ENCODE data around the gene CKAP4. TPM values are rescaled to one million over a fixed set of nuclear protein-coding genes. Genes with fewer than 3 reads are reported as not detected.

The CKAP4 gene
- total RNA-seq, 1 experiment from 2014 or later = 62.4 TPM

DNA sequence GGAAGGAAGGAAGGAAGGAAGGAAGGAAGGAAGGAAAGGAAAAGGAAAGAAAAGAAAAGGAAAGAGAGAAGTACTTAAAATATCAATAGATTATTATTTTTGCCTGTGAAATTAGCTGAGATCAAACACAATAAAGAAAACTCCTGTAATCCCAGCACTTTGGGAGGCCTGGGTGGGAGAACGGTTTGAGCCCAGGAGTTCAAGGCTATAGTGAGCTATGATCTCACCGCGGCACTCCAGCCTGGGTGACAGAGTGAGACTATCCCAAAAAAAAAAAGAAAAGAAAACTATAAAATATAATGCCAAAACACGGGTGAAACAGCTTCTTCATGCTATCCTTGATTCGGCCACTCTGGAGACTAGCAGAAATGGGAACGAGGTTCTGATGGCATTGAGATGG, 26.2 kb upstream of the CKAP4 start:
- Histone ChIP-seq H4K91ac (ENCODE audit: insufficient read length, low read depth, low read length) (no peak overlapping the region), H3K23me2 (ENCODE audit: insufficient read length, low read depth, low read length, poor library complexity, severe bottlenecking) (no peaks in the 10 kb centered on the region), H3K9me3 (ENCODE audit: control insufficient read depth, low read depth, low read length) (no peaks in the 10 kb centered on the region), H3K56ac (ENCODE audit: insufficient read length, low read depth, low read length) (no peak overlapping the region), H2BK12ac (ENCODE audit: insufficient read length, low read depth, low read length) (no peak overlapping the region), H3K27me3 (ENCODE audit: insufficient read depth, low read length) (no peaks in the 10 kb centered on the region), H2AK5ac (ENCODE audit: insufficient read length, low read length) (no peak overlapping the region), H3K14ac (ENCODE audit: insufficient read depth, low read length) (no peak overlapping the region), H3K79me2 (ENCODE audit: insufficient read depth, low read length) (no peaks in the 10 kb centered on the region), H2BK120ac (ENCODE audit: low read depth, low read length, poor library complexity, severe bottlenecking) (no peak overlapping the region), H3K79me1 (ENCODE audit: insufficient read depth, low read depth, low read length, poor library complexity, severe bottlenecking) (no peaks in the 10 kb centered on the region), H3K4ac (ENCODE audit: low read depth, low read length) (no peak overlapping the region), H3T11ph (ENCODE audit: low read length) (no peak overlapping the region), H4K20me1 (ENCODE audit: control insufficient read depth, insufficient read depth, insufficient read length) (no peaks in the 10 kb centered on the region), H2BK5ac (ENCODE audit: insufficient read length, low read length) (no peak overlapping the region), H3K27ac (ENCODE audit: insufficient read length, low read depth, low read length) (no peak overlapping the region), H3K9ac (ENCODE audit: extremely low read depth, insufficient read length, low read length) (no peak overlapping the region), H4K5ac (ENCODE audit: insufficient read length, low read depth, low read length) (no peak overlapping the region), H3K18ac (ENCODE audit: insufficient read length, low read depth, low read length) (no peak overlapping the region), H4K8ac (replicated peaks; ENCODE audit: insufficient read length, low read depth, low read length) (no peak overlapping the region), H3K4me2 (ENCODE audit: insufficient read depth, insufficient read length, low read length) (no peak overlapping the region), H2BK20ac (ENCODE audit: low read depth, low read length, poor library complexity, severe bottlenecking) (no peak overlapping the region), H2AFZ (ENCODE audit: low read length) (no peak overlapping the region), H3K4me1 (ENCODE audit: insufficient read depth, low read length) (no peaks in the 10 kb centered on the region), H2BK15ac (ENCODE audit: low read depth, low read length) (no peak overlapping the region), H3K23ac (ENCODE audit: insufficient read length, low read depth, low read length) (no peak overlapping the region)
- TF ChIP-seq, protein P1, sequence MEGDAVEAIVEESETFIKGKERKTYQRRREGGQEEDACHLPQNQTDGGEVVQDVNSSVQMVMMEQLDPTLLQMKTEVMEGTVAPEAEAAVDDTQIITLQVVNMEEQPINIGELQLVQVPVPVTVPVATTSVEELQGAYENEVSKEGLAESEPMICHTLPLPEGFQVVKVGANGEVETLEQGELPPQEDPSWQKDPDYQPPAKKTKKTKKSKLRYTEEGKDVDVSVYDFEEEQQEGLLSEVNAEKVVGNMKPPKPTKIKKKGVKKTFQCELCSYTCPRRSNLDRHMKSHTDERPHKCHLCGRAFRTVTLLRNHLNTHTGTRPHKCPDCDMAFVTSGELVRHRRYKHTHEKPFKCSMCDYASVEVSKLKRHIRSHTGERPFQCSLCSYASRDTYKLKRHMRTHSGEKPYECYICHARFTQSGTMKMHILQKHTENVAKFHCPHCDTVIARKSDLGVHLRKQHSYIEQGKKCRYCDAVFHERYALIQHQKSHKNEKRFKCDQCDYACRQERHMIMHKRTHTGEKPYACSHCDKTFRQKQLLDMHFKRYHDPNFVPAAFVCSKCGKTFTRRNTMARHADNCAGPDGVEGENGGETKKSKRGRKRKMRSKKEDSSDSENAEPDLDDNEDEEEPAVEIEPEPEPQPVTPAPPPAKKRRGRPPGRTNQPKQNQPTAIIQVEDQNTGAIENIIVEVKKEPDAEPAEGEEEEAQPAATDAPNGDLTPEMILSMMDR (conservative IDR thresholded peaks at IDR 0.05) = no peak
- H3K36me3 Mint-ChIP-seq (ENCODE audit: insufficient read depth in 1 of 3, low read depth in 3 of 3) = no peaks in the 10 kb centered on the region
- DNase-seq = no peak
- no peak overlapping the region for H3K4me3 Mint-ChIP-seq
- H3K4me1 Mint-ChIP-seq = peaks cover 2 to 3% of the 10 kb centered on the region in 2 experiments; a peak in 3 of 4 replicates
- whole genome bisulfite sequencing (ENCODE audit: extremely low coverage, insufficient read length, low lambda C conversion rate) = no CpG with 5 or more reads among the region's 6 CpGs
- peaks cover 2% of the 10 kb centered on the region for H3K27me3 Mint-ChIP-seq (ENCODE audit: low read depth)
- no peak overlapping the region for H3K27ac Mint-ChIP-seq
- no peaks in the 10 kb centered on the region for H3K9me3 Mint-ChIP-seq

All from H9 (cell line).